Uterus (tissue), 4 donors: ENCODE measurements around the gene LMNB1. TPM values are rescaled to one million over a fixed set of nuclear protein-coding genes. Genes with fewer than 3 reads are reported as not detected.

Experiments used
- DNase-seq, 2 donors: peaks; one replicate each; pipeline ENCODE4 v3.0.0-alpha.2; 2019 to 2020
- H3K27ac ChIP-seq, 2 donors: fragments of 200-600 bp; sonication (generic); 1 replicate in 1 of 2; 2 replicates in 1 of 2; pipeline ENCODE4 v1.5.1; 2016 to 2018
- H3K27me3 ChIP-seq, 2 donors: fragments of 200-600 bp; sonication (generic); one replicate each; pipeline ENCODE4 v1.5.1; 2018 to 2019; ENCODE audit warnings: control low read depth in 1 of 2
- H3K36me3 ChIP-seq, 2 donors: fragments of 200-600 bp; sonication (generic); one replicate each; pipeline ENCODE4 v1.5.1; 2019; ENCODE audit warnings: control low read depth in 1 of 2
- H3K4me1 ChIP-seq, 2 donors: fragments of 200-600 bp; sonication (generic); one replicate each; pipeline ENCODE4 v1.5.1; 2018 to 2019; ENCODE audit warnings: control low read depth in 1 of 2
- H3K4me3 ChIP-seq, 2 donors: fragments of 200-600 bp; sonication (generic); 1 replicate in 1 of 2; 2 replicates in 1 of 2; pipeline ENCODE4 v1.5.1; 2018 to 2019; ENCODE audit warnings: mild to moderate bottlenecking in 1 of 2
- H3K9me3 ChIP-seq, 2 donors: fragments of 200-600 bp; sonication (generic); one replicate each; pipeline ENCODE4 v1.5.1; 2019; ENCODE audit warnings: control low read depth in 1 of 2
- POLR2A ChIP-seq, 2 donors: fragments of 450-650 bp; IDR thresholded peaks; one replicate each; pipeline ENCODE4 v1.6.1; 2016; ENCODE audit warnings: antibody characterized with exemption in 2 of 2, mild to moderate bottlenecking in 1 of 2, moderate library complexity in 1 of 2
- intact Hi-C: fragments of 100-400 bp; cut with DNase I; formaldehyde crosslinking; loops from one replicate; pipeline ENCODE4 v1.15.1; 2023; ENCODE audit warnings: low total_unique reads
- total RNA-seq, 4 donors: library from RNA; depleted of rRNA in 3 of 4; stranded (reverse); fragments of >200 nt in 3 of 4; gene quantifications; one replicate each; pipeline versions ENCODE4 v1.1.0 to v1.2.4, GENCODE V29; 2014 to 2023
- TF ChIP-seq, protein P1 (sequence below), 4 experiments: fragments of 200-600 bp in 2 of 4; fragments of 450-650 bp in 2 of 4; sonication (generic) in 2 of 4; IDR thresholded peaks; one replicate each; pipeline ENCODE4 v1.5.1; 2016 to 2019; ENCODE audit warnings: antibody characterized with exemption in 4 of 4, mild to moderate bottlenecking in 2 of 4, moderate library complexity in 1 of 4
- donor health status: DM: yes; HTN: yes; CAD: no.

Gene LMNB1
- total RNA-seq, 4 donors from 2014 or later = 0.29 to 66.7 (median 3.6) TPM

DNA sequence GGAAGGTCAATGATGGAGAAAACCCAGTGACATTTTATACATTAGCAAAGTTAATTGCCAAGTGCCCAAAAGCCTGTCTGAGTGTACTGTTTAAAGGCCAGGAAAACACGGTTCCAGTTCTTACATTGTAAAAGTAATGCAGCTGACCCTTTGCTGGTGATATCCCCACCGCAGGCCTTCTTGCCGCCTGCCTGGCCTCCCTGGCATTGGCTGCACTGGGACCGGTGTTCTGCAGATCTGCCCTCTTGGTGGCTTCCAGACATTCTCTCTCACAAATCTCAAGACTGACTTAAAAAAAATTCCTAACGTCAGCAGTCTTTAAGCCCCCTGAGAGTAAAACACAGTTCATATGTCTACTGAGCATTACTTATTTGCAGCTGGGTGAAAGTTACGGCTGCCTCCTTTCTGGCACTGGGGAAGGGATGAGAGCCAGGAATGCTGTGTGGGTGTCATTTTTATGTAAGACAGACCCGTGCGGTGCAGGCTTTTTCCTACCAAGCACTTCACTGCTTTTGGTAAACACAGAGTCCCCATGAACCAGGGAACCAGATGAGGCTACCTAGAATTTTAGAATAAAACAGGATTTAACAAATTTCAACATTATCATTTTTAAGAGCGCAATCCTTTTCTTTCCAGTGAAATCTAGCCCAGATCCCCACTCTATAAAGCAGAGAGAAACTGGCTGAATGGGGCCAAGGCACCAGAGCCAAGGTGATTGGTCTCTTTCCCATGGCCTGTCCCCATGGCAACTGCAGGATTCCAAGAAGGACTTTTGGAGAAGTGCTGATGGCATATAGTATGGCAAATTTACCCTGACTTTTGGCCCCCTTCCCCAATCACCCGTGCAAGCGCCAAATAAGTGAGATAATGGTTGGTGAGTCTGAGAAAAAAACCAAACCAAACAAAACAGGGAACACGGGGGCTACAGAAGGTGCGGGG lies 80.8 kb downstream of the LMNB1 start:
- no peaks in the 10 kb centered on the region for H3K9me3 ChIP-seq
- intact Hi-C loops = no loop called here
- peak; percentile 49 to 69 for DNase-seq
- no peaks in the 10 kb centered on the region for H3K4me1 ChIP-seq
- H3K27ac ChIP-seq = peak overlapping the region; percentile 60 to 81
- no peaks in the 10 kb centered on the region for H3K36me3 ChIP-seq
- H3K27me3 ChIP-seq = no peaks in the 10 kb centered on the region
- TF ChIP-seq, protein P1, sequence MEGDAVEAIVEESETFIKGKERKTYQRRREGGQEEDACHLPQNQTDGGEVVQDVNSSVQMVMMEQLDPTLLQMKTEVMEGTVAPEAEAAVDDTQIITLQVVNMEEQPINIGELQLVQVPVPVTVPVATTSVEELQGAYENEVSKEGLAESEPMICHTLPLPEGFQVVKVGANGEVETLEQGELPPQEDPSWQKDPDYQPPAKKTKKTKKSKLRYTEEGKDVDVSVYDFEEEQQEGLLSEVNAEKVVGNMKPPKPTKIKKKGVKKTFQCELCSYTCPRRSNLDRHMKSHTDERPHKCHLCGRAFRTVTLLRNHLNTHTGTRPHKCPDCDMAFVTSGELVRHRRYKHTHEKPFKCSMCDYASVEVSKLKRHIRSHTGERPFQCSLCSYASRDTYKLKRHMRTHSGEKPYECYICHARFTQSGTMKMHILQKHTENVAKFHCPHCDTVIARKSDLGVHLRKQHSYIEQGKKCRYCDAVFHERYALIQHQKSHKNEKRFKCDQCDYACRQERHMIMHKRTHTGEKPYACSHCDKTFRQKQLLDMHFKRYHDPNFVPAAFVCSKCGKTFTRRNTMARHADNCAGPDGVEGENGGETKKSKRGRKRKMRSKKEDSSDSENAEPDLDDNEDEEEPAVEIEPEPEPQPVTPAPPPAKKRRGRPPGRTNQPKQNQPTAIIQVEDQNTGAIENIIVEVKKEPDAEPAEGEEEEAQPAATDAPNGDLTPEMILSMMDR (IDR thresholded peaks at IDR 0.05) = no peak
- TF ChIP-seq POLR2A (IDR thresholded peaks at IDR 0.05) = no peak
- no peak overlapping the region for H3K4me3 ChIP-seq

- H3K27me3 ChIP-seq = no peaks in the 10 kb centered on the region
- no peaks in the 10 kb centered on the region for H3K4me1 ChIP-seq
- H3K27ac ChIP-seq = peak overlapping the region; percentile 60 to 81
- H3K4me3 ChIP-seq = no peak overlapping the region
- intact Hi-C loops = no loop called here
- TF ChIP-seq POLR2A (IDR thresholded peaks at IDR 0.05) = no peak
- TF ChIP-seq, protein P1 (IDR thresholded peaks at IDR 0.05) = no peak
- DNase-seq = no peak
- no peaks in the 10 kb centered on the region for H3K36me3 ChIP-seq
- H3K9me3 ChIP-seq = no peaks in the 10 kb centered on the region
Measured at GRCh38 chr5:126858441-126858840, 81.5 kb downstream of the LMNB1 start.

- no peaks in the 10 kb centered on the region for H3K9me3 ChIP-seq
- no peaks in the 10 kb centered on the region for H3K27me3 ChIP-seq
- no peaks in the 10 kb centered on the region for H3K36me3 ChIP-seq
- H3K27ac ChIP-seq = no peak overlapping the region
- intact Hi-C loops = no loop called here
- H3K4me1 ChIP-seq = no peaks in the 10 kb centered on the region
- H3K4me3 ChIP-seq = no peak overlapping the region
- no peak for DNase-seq
- TF ChIP-seq, protein P1 (IDR thresholded peaks at IDR 0.05) = no peak
- no peak for TF ChIP-seq POLR2A (IDR thresholded peaks at IDR 0.05)
Measured at GRCh38 chr5:126863402-126863801, 86.5 kb downstream of the LMNB1 start.

DNA sequence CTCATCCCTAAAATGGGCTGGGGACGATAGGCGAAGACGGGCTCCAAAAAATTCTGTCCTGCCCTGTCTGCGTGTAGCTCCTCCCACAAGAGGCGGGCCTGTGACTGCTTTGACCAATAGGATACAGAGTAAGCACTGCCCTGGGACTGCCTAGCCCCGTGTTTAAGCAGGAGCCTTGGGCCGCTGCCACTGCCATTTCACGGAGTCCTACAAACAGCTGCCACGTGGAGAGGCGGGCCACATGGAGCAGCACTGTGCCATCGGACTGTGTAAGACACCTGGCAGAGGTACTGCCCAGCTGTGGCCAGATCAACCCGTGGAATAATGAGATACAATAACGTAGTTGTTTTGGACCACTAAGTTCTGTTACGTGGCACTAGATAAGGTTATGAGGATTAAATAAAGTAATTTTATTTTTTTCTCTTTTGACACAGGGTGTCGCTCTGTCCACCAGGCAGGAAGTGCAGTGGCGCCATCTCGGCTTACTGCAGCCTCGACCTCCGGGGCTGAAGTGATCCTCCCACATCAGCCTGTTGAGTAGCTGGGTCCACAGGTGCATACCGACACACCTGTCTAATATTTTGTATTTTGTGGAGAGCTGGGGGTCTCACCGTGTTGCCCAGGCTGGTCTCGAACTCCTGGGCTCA lies 87.2 kb downstream of the LMNB1 start:
- TF ChIP-seq, protein P1 (IDR thresholded peaks at IDR 0.05) = no peak
- TF ChIP-seq POLR2A (IDR thresholded peaks at IDR 0.05) = no peak
- H3K9me3 ChIP-seq = no peaks in the 10 kb centered on the region
- intact Hi-C loops = no loop called here
- no peak overlapping the region for H3K27ac ChIP-seq
- no peaks in the 10 kb centered on the region for H3K27me3 ChIP-seq
- no peaks in the 10 kb centered on the region for H3K4me1 ChIP-seq
- no peak for DNase-seq
- H3K36me3 ChIP-seq = no peaks in the 10 kb centered on the region
- H3K4me3 ChIP-seq = no peak overlapping the region

- no peak for DNase-seq
- TF ChIP-seq POLR2A (IDR thresholded peaks at IDR 0.05) = no peak
- TF ChIP-seq, protein P1 (IDR thresholded peaks at IDR 0.05) = no peak
- intact Hi-C loops = no loop called here
- no peak overlapping the region for H3K27ac ChIP-seq
- H3K4me1 ChIP-seq = no peaks in the 10 kb centered on the region
- no peaks in the 10 kb centered on the region for H3K9me3 ChIP-seq
- no peak overlapping the region for H3K4me3 ChIP-seq
- no peaks in the 10 kb centered on the region for H3K36me3 ChIP-seq
- H3K27me3 ChIP-seq = no peaks in the 10 kb centered on the region
Measured at GRCh38 chr5:126865299-126865698, 88.4 kb downstream of the LMNB1 start.
